Naive B cell (primary cell): Measurements from ENCODE around the gene PHLDA1. TPM values are rescaled to one million over a fixed set of nuclear protein-coding genes. Genes with fewer than 3 reads are reported as not detected.

Experiments used
- polyA plus RNA-seq, 6 donors: library from polyadenylated mRNA; unstranded; fragments of 300-500 nt; fragmentation: Illumina TruSeq; gene quantifications; one replicate each; pipeline ENCODE4 v1.2.3, GENCODE V29; 2021; ENCODE audit warnings: low read depth in 6 of 6

The PHLDA1 gene
- polyA plus RNA-seq, 6 donors from 2014 or later, result 0.11 to 0.30 (median 0.16) TPM

Other genes with a start within 250 kb of the PHLDA1 start
- 100 to 1,000 TPM; 112 to 223 (median 196) TPM for gene NAP1L1, start 52.9 kb upstream of the PHLDA1 start, polyA plus RNA-seq